Measurements from ENCODE around the gene KCNH1.
A peak's percentile ranks its signal among the peaks of the same experiment; 100 is the strongest.

Gene KCNH1

GRCh38 chr1:210814382-210815123 is 319.4 kb downstream of the KCNH1 start:
- H2BK120ac ChIP-seq (ENCODE audit: low read depth, low read length), result no peak overlapping the region
- no peaks in the 10 kb centered on the region for H3K79me1 ChIP-seq (ENCODE audit: low read length)
- H3K36me3 ChIP-seq (ENCODE audit: control insufficient read depth, insufficient read depth, low read length), result no peaks in the 10 kb centered on the region
- no peak overlapping the region for H3K4me2 ChIP-seq (ENCODE audit: low read length)
- H3K27ac ChIP-seq (ENCODE audit: low read depth, low read length), result no peak overlapping the region
- DNase-seq, result no peak
- no peak overlapping the region for H2BK5ac ChIP-seq (ENCODE audit: low read length)
- H2BK15ac ChIP-seq (replicated peaks; ENCODE audit: low read depth), result no peak overlapping the region
- no peak overlapping the region for H3K56ac ChIP-seq (ENCODE audit: low read length)
- no peaks in the 10 kb centered on the region for H3K79me2 ChIP-seq (ENCODE audit: control insufficient read depth, insufficient read depth, low read length)
- no peak overlapping the region for H3K23ac ChIP-seq (ENCODE audit: low read length)
- H3K27me3 ChIP-seq (ENCODE audit: insufficient read depth, low read length, poor library complexity), result no peaks in the 10 kb centered on the region
- H4K5ac ChIP-seq (ENCODE audit: low read length), result no peak overlapping the region
- H4K8ac ChIP-seq (ENCODE audit: low read depth, low read length), result no peak overlapping the region
- H3K4ac ChIP-seq (ENCODE audit: low read depth, low read length), result no peak overlapping the region
- no peak overlapping the region for H3K9ac ChIP-seq (ENCODE audit: low read length)
- no peak overlapping the region for H3K4me3 ChIP-seq (ENCODE audit: low read length)
- no peak overlapping the region for H2AK5ac ChIP-seq (ENCODE audit: low read length)
- H3K4me1 ChIP-seq (ENCODE audit: control insufficient read depth, low read depth, low read length), result no peaks in the 10 kb centered on the region
- H3K18ac ChIP-seq (ENCODE audit: low read length), result no peak overlapping the region

GRCh38 chr1:210801501-210801900 is 332.4 kb downstream of the KCNH1 start:
- H2BK5ac ChIP-seq (ENCODE audit: low read length), result no peak overlapping the region
- H4K8ac ChIP-seq (ENCODE audit: low read depth, low read length), result no peak overlapping the region
- H3K36me3 ChIP-seq (ENCODE audit: control insufficient read depth, insufficient read depth, low read length), result no peaks in the 10 kb centered on the region
- H2BK15ac ChIP-seq (replicated peaks; ENCODE audit: low read depth), result no peak overlapping the region
- no peak overlapping the region for H3K23ac ChIP-seq (ENCODE audit: low read length)
- H3K4me3 ChIP-seq (ENCODE audit: low read length), result no peak overlapping the region
- H3K18ac ChIP-seq (ENCODE audit: low read length), result no peak overlapping the region
- H3K4me1 ChIP-seq (ENCODE audit: control insufficient read depth, low read depth, low read length), result no peaks in the 10 kb centered on the region
- whole genome bisulfite sequencing (ENCODE audit: extremely low coverage, insufficient coverage, low lambda C conversion rate), result no CpG with 5 or more reads among the region's 4 CpGs
- no peak overlapping the region for H4K5ac ChIP-seq (ENCODE audit: low read length)
- no peaks in the 10 kb centered on the region for H3K79me1 ChIP-seq (ENCODE audit: low read length)
- no peak overlapping the region for H3K4ac ChIP-seq (ENCODE audit: low read depth, low read length)
- H3K56ac ChIP-seq (ENCODE audit: low read length), result no peak overlapping the region
- no peaks in the 10 kb centered on the region for H3K27me3 ChIP-seq (ENCODE audit: insufficient read depth, low read length, poor library complexity)
- H3K79me2 ChIP-seq (ENCODE audit: control insufficient read depth, insufficient read depth, low read length), result no peaks in the 10 kb centered on the region
- H2AK5ac ChIP-seq (ENCODE audit: low read length), result no peak overlapping the region
- H3K9ac ChIP-seq (ENCODE audit: low read length), result no peak overlapping the region
- no peak overlapping the region for H3K4me2 ChIP-seq (ENCODE audit: low read length)
- peak; percentile 33 for DNase-seq
- no peak overlapping the region for H2BK120ac ChIP-seq (ENCODE audit: low read depth, low read length)
- no peak overlapping the region for H3K27ac ChIP-seq (ENCODE audit: low read depth, low read length)

GRCh38 chr1:210800756-210801155 is 333.2 kb downstream of the KCNH1 start:
- H2BK5ac ChIP-seq (ENCODE audit: low read length), result no peak overlapping the region
- H3K79me2 ChIP-seq (ENCODE audit: control insufficient read depth, insufficient read depth, low read length), result no peaks in the 10 kb centered on the region
- H3K9ac ChIP-seq (ENCODE audit: low read length), result no peak overlapping the region
- no peak overlapping the region for H3K23ac ChIP-seq (ENCODE audit: low read length)
- H3K27me3 ChIP-seq (ENCODE audit: insufficient read depth, low read length, poor library complexity), result no peaks in the 10 kb centered on the region
- no peaks in the 10 kb centered on the region for H3K4me1 ChIP-seq (ENCODE audit: control insufficient read depth, low read depth, low read length)
- H3K36me3 ChIP-seq (ENCODE audit: control insufficient read depth, insufficient read depth, low read length), result no peaks in the 10 kb centered on the region
- no peak overlapping the region for H3K27ac ChIP-seq (ENCODE audit: low read depth, low read length)
- DNase-seq, result no peak
- H3K18ac ChIP-seq (ENCODE audit: low read length), result no peak overlapping the region
- H2BK15ac ChIP-seq (replicated peaks; ENCODE audit: low read depth), result no peak overlapping the region
- no CpG with 5 or more reads among the region's 3 CpGs for WGBS (ENCODE audit: extremely low coverage, insufficient coverage, low lambda C conversion rate)
- no peak overlapping the region for H4K8ac ChIP-seq (ENCODE audit: low read depth, low read length)
- no peak overlapping the region for H3K4me3 ChIP-seq (ENCODE audit: low read length)
- no peak overlapping the region for H3K4ac ChIP-seq (ENCODE audit: low read depth, low read length)
- H3K56ac ChIP-seq (ENCODE audit: low read length), result no peak overlapping the region
- H3K79me1 ChIP-seq (ENCODE audit: low read length), result no peaks in the 10 kb centered on the region
- H2BK120ac ChIP-seq (ENCODE audit: low read depth, low read length), result no peak overlapping the region
- no peak overlapping the region for H4K5ac ChIP-seq (ENCODE audit: low read length)
- H3K4me2 ChIP-seq (ENCODE audit: low read length), result no peak overlapping the region
- no peak overlapping the region for H2AK5ac ChIP-seq (ENCODE audit: low read length)

- H2BK15ac ChIP-seq (replicated peaks; ENCODE audit: low read depth), result no peak overlapping the region
- no peaks in the 10 kb centered on the region for H3K79me2 ChIP-seq (ENCODE audit: control insufficient read depth, insufficient read depth, low read length)
- H3K4me2 ChIP-seq (ENCODE audit: low read length), result no peak overlapping the region
- H4K8ac ChIP-seq (ENCODE audit: low read depth, low read length), result no peak overlapping the region
- no peaks in the 10 kb centered on the region for H3K36me3 ChIP-seq (ENCODE audit: control insufficient read depth, insufficient read depth, low read length)
- H3K9ac ChIP-seq (ENCODE audit: low read length), result no peak overlapping the region
- H2BK120ac ChIP-seq (ENCODE audit: low read depth, low read length), result no peak overlapping the region
- WGBS (ENCODE audit: extremely low coverage, insufficient coverage, low lambda C conversion rate), result no CpG with 5 or more reads among the region's 4 CpGs
- H3K27ac ChIP-seq (ENCODE audit: low read depth, low read length), result no peak overlapping the region
- no peak overlapping the region for H2AK5ac ChIP-seq (ENCODE audit: low read length)
- H3K79me1 ChIP-seq (ENCODE audit: low read length), result no peaks in the 10 kb centered on the region
- H4K5ac ChIP-seq (ENCODE audit: low read length), result no peak overlapping the region
- no peak overlapping the region for H3K23ac ChIP-seq (ENCODE audit: low read length)
- no peak overlapping the region for H3K18ac ChIP-seq (ENCODE audit: low read length)
- no peak overlapping the region for H3K56ac ChIP-seq (ENCODE audit: low read length)
- H3K27me3 ChIP-seq (ENCODE audit: insufficient read depth, low read length, poor library complexity), result no peaks in the 10 kb centered on the region
- DNase-seq, result no peak
- H2BK5ac ChIP-seq (ENCODE audit: low read length), result no peak overlapping the region
- no peaks in the 10 kb centered on the region for H3K4me1 ChIP-seq (ENCODE audit: control insufficient read depth, low read depth, low read length)
- H3K4ac ChIP-seq (ENCODE audit: low read depth, low read length), result no peak overlapping the region
- no peak overlapping the region for H3K4me3 ChIP-seq (ENCODE audit: low read length)
These were observed 333.6 kb downstream of the KCNH1 start for GRCh38 chr1:210800301-210800700.

- no peak overlapping the region for H3K4me3 ChIP-seq (ENCODE audit: low read length)
- no CpG with 5 or more reads among the region's 8 CpGs for WGBS (ENCODE audit: extremely low coverage, insufficient coverage, low lambda C conversion rate)
- H3K9ac ChIP-seq (ENCODE audit: low read length), result no peak overlapping the region
- no peak for DNase-seq
- no peak overlapping the region for H4K8ac ChIP-seq (ENCODE audit: low read depth, low read length)
- H4K5ac ChIP-seq (ENCODE audit: low read length), result no peak overlapping the region
- H3K4me1 ChIP-seq (ENCODE audit: control insufficient read depth, low read depth, low read length), result no peaks in the 10 kb centered on the region
- H3K23ac ChIP-seq (ENCODE audit: low read length), result no peak overlapping the region
- H3K56ac ChIP-seq (ENCODE audit: low read length), result no peak overlapping the region
- no peaks in the 10 kb centered on the region for H3K79me2 ChIP-seq (ENCODE audit: control insufficient read depth, insufficient read depth, low read length)
- H3K4me2 ChIP-seq (ENCODE audit: low read length), result no peak overlapping the region
- no peak overlapping the region for H3K4ac ChIP-seq (ENCODE audit: low read depth, low read length)
- no peak overlapping the region for H2BK120ac ChIP-seq (ENCODE audit: low read depth, low read length)
- H2BK15ac ChIP-seq (replicated peaks; ENCODE audit: low read depth), result no peak overlapping the region
- H3K18ac ChIP-seq (ENCODE audit: low read length), result no peak overlapping the region
- no peak overlapping the region for H2BK5ac ChIP-seq (ENCODE audit: low read length)
- H3K79me1 ChIP-seq (ENCODE audit: low read length), result no peaks in the 10 kb centered on the region
- H3K27me3 ChIP-seq (ENCODE audit: insufficient read depth, low read length, poor library complexity), result no peaks in the 10 kb centered on the region
- H3K27ac ChIP-seq (ENCODE audit: low read depth, low read length), result no peak overlapping the region
- no peak overlapping the region for H2AK5ac ChIP-seq (ENCODE audit: low read length)
- H3K36me3 ChIP-seq (ENCODE audit: control insufficient read depth, insufficient read depth, low read length), result no peaks in the 10 kb centered on the region
These were observed 336.5 kb downstream of the KCNH1 start for GRCh38 chr1:210797422-210797821.

GRCh38 chr1:210796421-210796820 is 337.5 kb downstream of the KCNH1 start:
- Histone ChIP-seq H3K79me1 (ENCODE audit: low read length) (no peaks in the 10 kb centered on the region), H2BK120ac (ENCODE audit: low read depth, low read length) (no peak overlapping the region), H3K23ac (ENCODE audit: low read length) (no peak overlapping the region), H2BK5ac (ENCODE audit: low read length) (no peak overlapping the region), H3K9ac (ENCODE audit: low read length) (no peak overlapping the region), H3K4me1 (ENCODE audit: control insufficient read depth, low read depth, low read length) (peaks cover 4% of the 10 kb centered on the region), H4K8ac (ENCODE audit: low read depth, low read length) (no peak overlapping the region), H3K79me2 (ENCODE audit: control insufficient read depth, insufficient read depth, low read length) (no peaks in the 10 kb centered on the region), H2AK5ac (ENCODE audit: low read length) (no peak overlapping the region), H3K27ac (ENCODE audit: low read depth, low read length) (no peak overlapping the region), H3K4me2 (ENCODE audit: low read length) (no peak overlapping the region), H3K4me3 (ENCODE audit: low read length) (no peak overlapping the region), H2BK15ac (replicated peaks; ENCODE audit: low read depth) (no peak overlapping the region), H3K56ac (ENCODE audit: low read length) (no peak overlapping the region), H3K27me3 (ENCODE audit: insufficient read depth, low read length, poor library complexity) (no peaks in the 10 kb centered on the region), H3K4ac (ENCODE audit: low read depth, low read length) (no peak overlapping the region), H4K5ac (ENCODE audit: low read length) (no peak overlapping the region), H3K18ac (ENCODE audit: low read length) (no peak overlapping the region), H3K36me3 (ENCODE audit: control insufficient read depth, insufficient read depth, low read length) (no peaks in the 10 kb centered on the region)
- DNase-seq, result no peak
- WGBS (ENCODE audit: extremely low coverage, insufficient coverage, low lambda C conversion rate), result no CpG with 5 or more reads among the region's 5 CpGs

Measured in mesendoderm (in vitro differentiated cells).